Activated naive CD4-positive, alpha-beta T cell treated with anti-CD3 and anti-CD28 coated beads, Interleukin-2, amount 50 U/mL, for 72 hours (primary cell): ENCODE measurements around the gene SYMPK. TPM values are rescaled to one million over a fixed set of nuclear protein-coding genes. Genes with fewer than 3 reads are reported as not detected.
A peak's percentile ranks its signal among the peaks of the same experiment; 100 is the strongest.

Experiments
- ATAC-seq, 2 donors: fragments of 150-1000 bp; cut with Tn5 transposase; 2 replicates each; pipeline ENCODE4 v1.10.0; 2021; ENCODE audit warnings: mild to moderate bottlenecking in 2 of 2, moderate library complexity in 2 of 2
- DNase-seq, 2 donors: peaks; one replicate each; pipeline ENCODE4 v3.0.0; 2021 to 2022; ENCODE audit warnings: low spot score in 2 of 2
- H3K27ac Mint-ChIP-seq, 2 donors: one replicate each; pipeline ENCODE4 v1.8.0; 2022; ENCODE audit warnings: mild to moderate bottlenecking in 2 of 2, mixed read lengths in 2 of 2
- H3K36me3 Mint-ChIP-seq, 2 donors: one replicate each; pipeline ENCODE4 v1.8.0; 2022; ENCODE audit warnings: mixed read lengths in 2 of 2
- H3K9me3 Mint-ChIP-seq, 2 donors: one replicate each; pipeline ENCODE4 v1.8.0; 2022; ENCODE audit warnings: mixed read lengths in 2 of 2
- total RNA-seq, 2 donors: library from RNA; stranded (reverse); gene quantifications; one replicate each; pipeline ENCODE4 v1.2.3, GENCODE V29; 2022

Gene SYMPK
- total RNA-seq, 2 donors from 2014 or later, result 85.8 to 118 TPM

DNA sequence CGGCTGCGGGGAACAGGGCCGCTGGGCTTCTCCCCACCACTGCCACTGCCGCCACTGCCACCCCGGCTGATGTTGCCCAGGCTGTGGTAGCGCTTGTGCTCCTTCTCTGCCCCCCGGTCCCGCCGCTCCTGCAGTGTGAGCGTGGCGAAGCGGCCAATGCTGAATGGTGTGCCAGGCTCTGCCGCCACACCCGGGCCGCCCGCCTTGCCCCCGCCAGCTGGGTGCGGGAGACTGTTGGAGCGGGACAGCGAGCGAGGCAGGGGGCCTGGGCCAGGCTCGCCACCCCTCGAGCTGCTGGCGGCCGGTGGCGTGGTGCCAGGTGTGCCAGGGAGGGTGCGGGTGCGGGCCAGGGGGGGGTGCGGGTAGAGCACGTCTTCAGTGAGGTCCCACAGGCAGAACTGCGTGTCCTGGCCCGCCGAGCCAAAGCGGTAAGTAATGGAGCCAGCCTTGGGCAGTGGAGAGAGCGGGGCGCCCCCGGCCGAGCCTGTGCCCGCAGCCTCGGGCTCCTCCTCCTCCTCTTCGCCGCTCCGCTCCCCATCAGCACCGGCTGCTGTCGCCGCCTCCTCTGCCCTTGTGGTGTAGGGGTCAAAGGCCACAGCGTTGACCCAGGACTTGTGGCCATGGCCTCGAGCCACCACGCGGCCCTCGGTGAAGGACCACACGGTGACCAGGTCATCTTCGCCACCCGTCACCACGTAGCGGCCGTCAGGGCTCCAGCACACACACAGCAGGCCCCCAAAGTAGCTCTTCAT is 77.0 kb downstream of the SYMPK start:
- Mint-ChIP-seq H3K9me3 (no peaks in the 10 kb centered on the region), H3K36me3 (peaks cover 19 to 21% of the 10 kb centered on the region in 2 donors), H3K27ac (no peak overlapping the region)
- ATAC-seq (no peak), DNase-seq (no peak)

DNA sequence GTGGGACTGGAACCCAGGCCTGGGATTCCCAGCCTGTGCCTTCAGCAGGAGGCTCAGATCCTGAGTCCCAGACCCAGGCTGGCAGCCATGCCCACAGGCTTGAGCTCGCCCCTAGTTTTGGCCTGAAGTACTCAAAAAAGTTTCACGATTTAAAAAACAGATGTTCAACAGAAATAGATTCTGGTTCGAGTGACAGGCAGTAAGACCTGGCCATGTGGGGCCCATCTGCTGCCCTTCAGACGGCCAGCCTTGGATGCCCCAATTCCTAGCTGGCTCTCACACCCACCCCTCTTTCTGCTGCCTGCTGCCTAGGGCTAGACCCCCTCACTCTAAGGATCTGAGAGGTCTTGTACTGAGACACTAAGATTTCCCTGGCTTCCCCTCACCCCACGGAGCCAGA is 77.8 kb downstream of the SYMPK start:
- ATAC-seq (no peak), DNase-seq (no peak)
- Mint-ChIP-seq H3K27ac (no peak overlapping the region), H3K9me3 (no peaks in the 10 kb centered on the region), H3K36me3 (peaks cover 19 to 21% of the 10 kb centered on the region in 2 donors)

DNA sequence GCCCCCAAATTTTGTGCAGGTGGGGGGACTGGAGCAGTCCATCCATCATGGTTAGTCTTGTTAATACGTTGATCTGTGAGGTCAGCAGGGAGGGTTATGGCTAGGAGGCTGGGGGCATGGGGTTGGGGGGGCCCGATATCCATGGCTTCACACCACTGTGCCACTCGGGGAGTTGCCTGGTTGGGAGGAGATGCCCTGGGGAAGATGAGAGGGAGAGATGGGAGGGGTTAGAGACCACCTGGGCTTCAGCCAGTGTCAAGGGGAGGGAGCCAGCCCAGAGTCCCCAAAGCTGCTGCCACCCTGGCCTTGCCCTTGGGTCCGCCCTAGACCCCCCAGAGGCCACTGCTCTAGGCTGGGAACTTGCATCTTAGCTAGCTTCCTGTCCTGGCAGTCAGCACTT is 78.9 kb downstream of the SYMPK start:
- no peak overlapping the region for H3K27ac Mint-ChIP-seq
- DNase-seq (no peak), ATAC-seq (no peak)
- peaks cover 13 to 18% of the 10 kb centered on the region in 2 donors for H3K36me3 Mint-ChIP-seq
- H3K9me3 Mint-ChIP-seq, result no peaks in the 10 kb centered on the region

DNA sequence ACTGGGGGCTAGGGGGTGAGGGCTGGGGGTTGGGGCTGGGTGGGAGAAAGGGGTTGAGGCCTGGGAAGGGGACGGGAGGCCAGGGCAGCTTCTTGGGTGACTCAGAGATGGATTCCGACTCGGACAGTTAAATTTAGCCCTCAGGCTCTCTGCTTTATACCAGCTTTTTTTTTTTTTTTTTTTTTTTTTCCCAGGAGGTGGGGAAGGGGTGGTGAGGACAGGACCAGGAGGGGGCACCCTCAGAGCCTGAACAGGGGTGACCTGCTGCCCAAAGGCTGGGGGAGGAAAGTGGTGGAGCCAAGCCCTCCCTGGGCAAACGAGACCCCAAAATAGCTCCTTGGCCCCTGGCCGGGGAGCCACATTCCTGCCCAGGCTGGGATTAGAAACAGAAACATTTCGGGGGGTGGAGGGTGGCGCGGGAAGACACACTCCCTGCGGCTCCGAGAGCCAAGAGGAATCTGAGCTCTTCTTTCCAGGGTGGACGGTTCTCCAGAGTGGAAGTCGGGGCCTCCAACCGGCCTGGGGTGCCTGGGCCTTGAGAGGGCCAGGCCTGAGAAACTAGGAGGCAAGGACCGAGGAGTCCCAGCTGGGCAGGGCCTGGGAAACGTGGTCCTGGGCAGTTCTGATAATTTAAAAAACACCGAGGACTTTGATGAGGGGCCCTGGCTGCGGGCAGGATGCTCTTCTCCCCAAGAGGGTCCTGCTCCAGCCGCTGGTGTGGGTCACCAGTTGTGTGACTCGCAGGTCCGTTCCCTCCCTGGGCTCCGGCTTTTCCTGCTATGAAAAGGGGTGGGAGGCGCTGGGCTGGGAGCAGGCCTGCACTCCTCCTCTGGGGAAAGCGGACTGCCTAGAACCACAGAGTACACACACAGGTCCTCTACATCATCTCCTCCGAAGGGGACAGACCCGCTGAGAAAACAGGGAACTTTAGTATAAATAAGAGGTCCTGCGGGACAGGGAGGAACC is 79.8 kb downstream of the SYMPK start:
- H3K36me3 Mint-ChIP-seq, result peaks cover 3 to 13% of the 10 kb centered on the region in 2 donors

DNA sequence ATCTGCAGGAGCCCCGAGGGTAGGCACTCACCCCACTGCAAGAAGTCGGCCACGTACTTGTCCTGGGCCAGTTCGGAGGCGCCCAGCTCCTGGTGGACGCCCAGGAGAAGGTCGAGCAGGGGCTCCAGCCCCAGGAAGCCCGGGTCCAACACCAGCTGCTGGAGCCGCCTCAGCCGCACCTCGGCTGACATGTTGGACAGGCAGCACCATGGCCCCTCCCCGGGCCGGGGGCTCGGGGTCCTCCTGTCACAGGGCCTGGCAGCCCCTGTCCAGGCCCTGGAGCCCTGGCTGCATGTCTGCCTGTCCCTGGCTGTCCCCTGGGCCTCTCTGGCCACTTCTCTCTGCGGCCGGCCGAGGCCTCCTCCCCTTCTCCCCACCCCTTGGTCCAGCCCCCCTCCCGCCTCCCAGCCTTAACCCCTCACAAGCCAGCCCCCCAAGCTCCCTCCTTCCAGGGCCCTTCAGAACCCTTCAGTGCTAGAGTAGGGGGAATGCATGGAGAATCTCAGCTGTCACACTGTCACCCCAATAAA is 80.7 kb downstream of the SYMPK start, which contains the start of gene DMPK:
Gene DMPK, minus strand, starts transcription at position 329 of the 530 bp plus-strand sequence. Its CDS starts 138 bp downstream, at position 191.
- no peak for ATAC-seq
- DNase-seq, result no peak
- Mint-ChIP-seq H3K9me3 (no peaks in the 10 kb centered on the region), H3K27ac (no peak within 1 kb of the TSS), H3K36me3 (peaks cover 1 to 6% of the 10 kb centered on the region in 2 donors)

More for the DNA sequence above, 79.8 kb downstream of the SYMPK start:
- H3K9me3 Mint-ChIP-seq, result no peaks in the 10 kb centered on the region
- H3K27ac Mint-ChIP-seq, result no peak overlapping the region
- no peak for ATAC-seq
- DNase-seq, result no peak

DNA sequence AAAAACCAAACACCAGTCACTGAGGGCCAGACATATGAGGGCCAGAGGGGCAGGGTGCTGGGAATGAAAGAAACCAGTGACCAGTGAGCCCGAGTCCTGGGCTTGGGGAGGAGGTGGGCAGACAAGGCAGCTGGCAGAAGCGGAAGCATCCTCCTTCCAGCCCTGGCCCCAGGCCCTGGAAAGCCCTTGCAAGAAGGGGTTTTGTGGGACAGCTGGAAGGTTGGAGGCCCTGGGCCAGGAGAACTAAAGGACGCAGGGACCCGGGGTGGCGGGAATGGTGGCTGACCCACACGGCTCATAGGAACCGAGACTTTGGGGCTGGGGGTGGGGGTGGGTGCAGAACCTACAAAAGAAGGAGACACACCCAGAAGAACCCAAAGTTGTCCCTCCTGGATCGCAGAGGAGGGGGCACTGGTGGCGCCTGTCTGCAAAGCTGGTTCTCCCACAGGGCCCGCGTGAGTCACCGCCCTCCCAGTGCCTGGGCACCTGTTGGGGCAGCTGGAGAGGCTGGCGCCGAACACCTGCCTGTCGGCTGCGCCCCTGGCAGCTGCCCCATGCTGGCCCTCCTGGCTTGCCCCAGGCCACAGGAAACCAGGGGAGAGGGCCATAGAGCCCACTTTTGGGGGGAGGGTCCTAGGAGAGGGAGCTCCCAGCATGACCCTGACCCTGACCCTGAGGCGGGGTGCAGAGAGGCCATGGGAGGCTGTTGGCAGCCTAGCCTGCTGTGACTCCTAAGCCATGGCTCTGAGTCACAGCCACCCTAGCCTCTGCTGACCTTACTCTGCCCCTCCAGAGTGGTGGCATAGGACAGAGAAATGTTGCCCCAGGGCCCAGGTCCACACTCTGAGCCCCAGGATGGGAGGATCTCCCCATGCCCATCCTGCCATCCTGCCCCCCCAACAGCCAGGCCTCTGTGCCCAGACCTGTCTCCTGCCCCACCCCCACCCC is 81.5 kb downstream of the SYMPK start:
- peaks cover 6 to 8% of the 10 kb centered on the region in 2 donors for H3K36me3 Mint-ChIP-seq
- no peaks in the 10 kb centered on the region for H3K9me3 Mint-ChIP-seq
- no peak overlapping the region for H3K27ac Mint-ChIP-seq
- DNase-seq (no peak), ATAC-seq (no peak)

DNA sequence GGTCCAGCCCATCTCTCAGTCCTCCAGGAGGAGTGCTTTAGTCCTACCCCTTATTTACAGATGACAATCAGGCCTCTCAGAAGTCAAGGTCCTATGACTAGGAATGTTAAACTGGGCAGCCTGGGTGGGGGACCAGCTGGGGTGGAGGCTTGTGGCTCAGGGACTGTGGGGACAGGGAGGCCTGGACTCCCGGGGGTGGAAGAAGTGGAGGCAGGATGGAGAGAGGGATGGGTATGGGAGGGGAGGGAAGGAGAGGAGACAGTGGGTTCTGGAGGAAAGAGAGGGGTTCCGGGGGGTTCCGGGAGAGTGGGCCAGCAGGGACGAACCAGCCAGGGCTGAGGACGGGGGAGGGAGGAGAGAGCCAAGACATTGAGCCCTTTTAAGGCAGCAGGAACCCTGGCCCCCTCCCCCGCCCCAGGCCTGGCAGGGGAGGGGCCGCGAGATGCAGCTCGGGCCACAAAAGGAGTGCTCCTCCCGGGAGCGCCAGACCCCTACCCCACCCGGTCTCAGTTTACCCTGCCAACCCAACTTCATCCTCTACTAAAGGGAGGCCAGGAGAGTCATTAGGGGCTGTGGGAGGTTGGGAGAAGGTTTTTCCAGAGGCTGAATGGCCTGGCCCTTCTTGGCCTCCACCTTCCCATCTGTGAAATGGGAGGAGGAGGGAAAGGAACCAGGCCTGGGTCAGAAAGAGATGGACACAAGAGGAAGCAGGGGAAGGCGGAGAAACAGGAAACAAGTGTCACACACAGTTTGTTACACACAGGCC is 82.3 kb downstream of the SYMPK start:
- Mint-ChIP-seq H3K27ac (peak overlapping the region in 1 of 2 donors; percentile 46), H3K36me3 (peaks cover 6 to 8% of the 10 kb centered on the region in 2 donors), H3K9me3 (no peaks in the 10 kb centered on the region)
- DNase-seq, result no peak
- no peak for ATAC-seq

DNA sequence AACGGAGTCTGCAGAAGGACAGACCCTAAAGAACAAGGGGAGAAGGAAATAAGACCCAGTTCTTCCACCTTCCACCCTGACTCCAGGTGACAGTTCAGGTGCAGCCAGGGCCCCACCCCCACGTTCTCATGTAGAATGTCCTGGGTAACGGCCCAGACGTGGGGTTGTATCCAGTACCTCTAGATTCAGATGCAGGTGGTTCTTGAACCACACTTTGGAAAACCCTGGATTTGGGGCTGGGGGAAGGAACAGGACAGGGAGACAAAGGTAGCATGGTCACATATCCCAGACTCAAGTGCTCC is 82.8 kb downstream of the SYMPK start:
- Mint-ChIP-seq H3K27ac (peak overlapping the region in 1 of 2 donors; percentile 46), H3K9me3 (no peaks in the 10 kb centered on the region), H3K36me3 (peaks cover 6 to 8% of the 10 kb centered on the region in 2 donors)
- ATAC-seq (no peak), DNase-seq (no peak)

DNA sequence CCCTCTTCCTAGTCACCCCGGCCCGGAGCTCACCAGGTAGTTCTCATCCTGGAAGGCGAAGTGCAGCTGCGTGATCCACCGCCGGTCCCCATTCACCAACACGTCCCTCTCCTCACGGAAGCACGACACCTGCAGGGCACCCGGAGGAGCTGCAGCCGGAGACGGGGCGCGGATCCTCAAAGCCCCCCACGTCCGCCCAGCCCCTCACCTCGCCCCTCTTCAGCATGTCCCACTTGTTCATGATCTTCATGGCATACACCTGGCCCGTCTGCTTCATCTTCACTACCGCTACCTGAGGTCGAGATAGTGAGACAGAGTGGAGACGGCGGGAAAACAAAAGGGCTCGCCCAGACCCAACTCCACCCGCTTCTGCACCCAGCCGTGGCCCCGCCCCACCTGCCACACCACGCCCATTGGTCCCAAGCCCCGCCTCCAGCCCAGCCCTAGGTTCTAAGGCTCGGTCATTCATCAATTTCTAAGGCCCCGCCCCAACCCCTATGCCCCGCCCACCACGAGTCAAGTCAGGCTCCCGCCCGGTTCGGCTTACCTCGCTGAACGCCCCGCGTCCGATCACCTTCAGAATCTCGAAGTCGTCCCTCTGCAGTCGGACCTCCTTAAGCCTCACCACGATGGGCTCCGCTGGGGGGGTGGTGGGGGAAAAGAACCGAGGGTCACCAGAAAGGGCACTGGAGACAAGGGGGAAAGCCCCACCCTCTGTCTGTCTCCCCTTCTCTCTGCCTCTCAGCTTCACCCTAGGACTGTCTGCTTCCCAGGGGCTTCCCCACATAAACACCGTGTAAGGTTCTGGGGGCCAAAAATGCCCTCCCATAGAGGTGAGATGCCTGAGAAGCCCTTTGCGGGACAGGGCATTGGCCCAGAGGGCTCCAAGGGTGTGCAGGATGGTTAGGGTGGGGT is 83.5 kb downstream of the SYMPK start:
- peak; percentile 80 to 96 for ATAC-seq
- H3K36me3 Mint-ChIP-seq, result peaks cover 6 to 8% of the 10 kb centered on the region in 2 donors
- no peaks in the 10 kb centered on the region for H3K9me3 Mint-ChIP-seq
- peak overlapping the region in 1 of 2 donors; percentile 46 for H3K27ac Mint-ChIP-seq
- DNase-seq, result peak in 1 of 2 donors; percentile 97

DNA sequence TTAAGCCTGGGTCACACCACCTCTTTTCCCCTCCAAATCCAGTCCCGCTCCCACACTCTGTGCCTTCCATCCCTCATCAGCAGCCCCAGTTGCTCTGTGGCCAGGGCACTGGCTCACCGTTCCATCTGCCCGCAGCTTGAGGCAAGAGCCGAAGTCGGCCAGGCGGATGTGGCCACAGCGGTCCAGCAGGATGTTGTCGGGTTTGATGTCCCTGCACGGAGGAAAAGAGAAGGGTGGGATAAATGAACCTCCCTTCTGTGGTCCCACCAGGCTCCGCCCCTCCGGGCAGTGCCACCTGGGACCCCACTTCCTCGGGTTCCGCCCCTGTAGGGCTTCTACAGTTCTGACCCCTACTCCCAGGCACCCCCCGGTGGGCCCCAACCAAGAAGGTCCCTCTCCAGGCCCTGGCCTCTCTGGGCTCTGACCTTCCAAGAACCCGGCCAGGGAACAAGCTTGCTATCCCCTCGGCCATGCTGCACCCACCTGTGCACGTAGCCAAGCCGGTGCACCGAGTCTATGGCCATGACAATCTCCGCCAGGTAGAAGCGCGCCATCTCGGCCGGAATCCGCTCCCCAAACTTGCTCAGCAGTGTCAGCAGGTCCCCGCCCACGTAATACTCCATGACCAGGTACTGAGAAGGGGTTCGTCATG is 84.8 kb downstream of the SYMPK start:
- no peak for DNase-seq
- H3K27ac Mint-ChIP-seq, result no peak overlapping the region
- H3K36me3 Mint-ChIP-seq, result peaks cover 6 to 8% of the 10 kb centered on the region in 2 donors
- no peak for ATAC-seq
- H3K9me3 Mint-ChIP-seq, result no peaks in the 10 kb centered on the region

DNA sequence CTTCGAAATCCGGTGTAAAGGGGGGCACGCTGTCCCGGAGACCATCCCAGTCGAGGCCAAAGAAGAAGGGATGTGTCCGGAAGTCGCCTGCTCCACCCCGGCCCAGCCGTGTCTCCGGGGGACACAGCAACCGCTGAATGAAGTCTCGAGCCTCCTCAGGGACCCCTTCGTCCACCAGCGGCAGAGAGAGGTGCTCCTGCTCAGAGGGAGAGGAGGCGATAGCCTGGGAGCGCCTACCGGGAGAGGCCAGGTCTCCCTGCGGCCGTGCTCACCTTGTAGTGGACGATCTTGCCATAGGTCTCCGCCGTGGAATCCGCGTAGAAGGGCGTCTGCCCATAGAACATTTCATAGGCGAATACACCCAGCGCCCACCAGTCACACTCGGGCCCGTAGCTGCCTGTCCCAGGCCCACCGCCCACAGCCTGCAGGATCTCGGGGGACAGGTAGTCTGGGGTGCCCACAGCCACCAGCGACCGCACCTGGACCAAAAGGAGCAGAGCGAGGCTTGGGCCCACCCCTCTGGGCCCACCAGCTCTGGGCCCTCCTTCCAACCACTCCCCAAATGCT is 85.5 kb downstream of the SYMPK start:
- H3K9me3 Mint-ChIP-seq, result no peaks in the 10 kb centered on the region
- no peak overlapping the region for H3K27ac Mint-ChIP-seq
- ATAC-seq (no peak), DNase-seq (no peak)
- peaks cover 6 to 8% of the 10 kb centered on the region in 2 donors for H3K36me3 Mint-ChIP-seq

DNA sequence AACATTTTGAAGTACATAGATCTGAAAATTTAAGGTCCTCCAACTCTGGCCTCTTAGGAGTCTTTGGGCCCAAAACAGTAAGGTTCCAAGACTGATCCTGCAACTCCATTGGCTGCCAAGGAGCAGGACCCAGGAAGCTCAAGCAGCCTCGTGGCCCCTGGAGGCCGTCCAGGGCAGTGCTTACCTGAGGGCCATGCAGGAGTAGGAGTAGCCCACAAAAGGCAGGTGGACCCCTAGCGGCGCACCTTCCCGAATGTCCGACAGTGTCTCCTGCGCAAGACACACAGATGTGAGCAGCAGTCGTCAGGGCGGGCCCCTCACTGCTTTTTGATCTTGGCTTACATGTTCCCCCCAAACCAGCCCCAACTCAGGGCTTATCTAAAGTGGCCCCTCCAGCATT is 88.2 kb downstream of the SYMPK start:
- no peak overlapping the region for H3K27ac Mint-ChIP-seq
- peaks cover 6 to 8% of the 10 kb centered on the region in 2 donors for H3K36me3 Mint-ChIP-seq
- no peaks in the 10 kb centered on the region for H3K9me3 Mint-ChIP-seq
- ATAC-seq (no peak), DNase-seq (no peak)

DNA sequence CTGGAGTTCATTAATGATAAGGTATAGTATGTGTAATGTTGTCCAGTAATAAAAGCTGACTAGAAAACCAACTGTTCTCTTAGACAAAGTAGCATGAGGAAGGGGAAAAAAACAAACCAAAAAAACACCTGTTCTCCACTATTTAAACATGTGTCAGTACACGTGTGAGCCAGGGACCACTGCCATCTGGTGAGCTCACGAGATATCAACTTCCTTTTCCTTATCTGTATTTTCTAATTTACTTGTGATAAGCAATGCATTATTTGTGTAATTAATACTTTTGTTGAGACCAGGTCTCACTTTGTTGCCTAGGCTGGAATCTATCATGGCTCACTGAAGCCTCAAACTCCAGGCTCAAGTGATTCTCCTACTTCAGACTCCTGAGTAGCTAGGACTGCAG is 89.6 kb downstream of the SYMPK start:
- Mint-ChIP-seq H3K27ac (no peak overlapping the region), H3K9me3 (no peaks in the 10 kb centered on the region), H3K36me3 (peaks cover 0 to 8% of the 10 kb centered on the region in 2 donors)
- DNase-seq (no peak), ATAC-seq (no peak)

DNA sequence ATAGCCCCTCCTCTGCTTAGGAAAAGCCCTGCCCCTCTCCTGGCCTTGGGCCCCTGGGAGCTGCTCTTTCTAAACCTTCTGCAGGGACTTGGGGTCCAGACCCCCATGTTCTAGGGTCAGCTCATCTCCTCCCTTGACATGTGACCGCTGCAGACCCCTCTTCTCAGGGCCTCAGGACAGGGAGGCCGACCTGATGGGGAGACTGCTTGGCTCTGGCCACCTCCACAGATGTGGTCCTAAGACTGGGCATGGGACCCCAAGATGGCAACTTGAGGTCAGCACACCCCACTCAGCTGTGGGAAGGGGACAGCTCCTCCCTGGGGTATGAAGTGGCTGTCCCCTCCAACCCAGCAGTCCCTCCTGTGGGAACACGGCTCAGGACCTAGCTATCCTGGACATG is 90.0 kb downstream of the SYMPK start:
- no peak overlapping the region for H3K27ac Mint-ChIP-seq
- H3K36me3 Mint-ChIP-seq, result peaks cover 0 to 8% of the 10 kb centered on the region in 2 donors
- ATAC-seq, result no peak
- no peak for DNase-seq
- no peaks in the 10 kb centered on the region for H3K9me3 Mint-ChIP-seq
